Measurements from ENCODE around the gene SMIM22. TPM values are rescaled to one million over a fixed set of nuclear protein-coding genes. Genes with fewer than 3 reads are reported as not detected.
A peak's percentile ranks its signal among the peaks of the same experiment; 100 is the strongest.

SMIM22 gene
- total RNA-seq, 2 donors from 2014 or later, result not detected

DNA sequence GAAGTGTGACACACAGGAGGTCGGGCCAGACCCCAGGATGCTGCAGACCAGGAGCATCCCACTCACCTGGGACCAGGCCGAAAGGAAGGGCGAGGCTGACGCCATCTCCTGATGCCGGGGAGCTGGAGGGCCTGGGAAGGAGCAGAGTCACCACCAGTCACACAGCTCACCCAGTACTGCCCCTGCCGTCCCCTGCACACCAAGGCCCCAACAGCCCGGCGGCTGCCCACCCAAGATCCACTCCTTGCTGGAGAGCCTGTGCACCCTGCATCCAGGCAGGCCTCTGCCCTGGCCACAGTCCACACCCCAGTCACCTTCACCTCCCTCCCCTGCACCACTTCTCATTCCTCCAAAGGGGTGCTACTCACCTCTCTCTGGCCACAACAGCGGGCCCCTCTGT is 33.0 kb upstream of the SMIM22 start:
- no peak overlapping the region for H3K4me3 Mint-ChIP-seq
- H3K27me3 Mint-ChIP-seq (ENCODE audit: low read depth), result no peaks in the 10 kb centered on the region
- peaks cover 2 to 18% of the 10 kb centered on the region in 2 donors for H3K36me3 Mint-ChIP-seq (ENCODE audit: insufficient read depth in 2 of 2)
- H3K4me1 Mint-ChIP-seq (ENCODE audit: low read depth), result peaks cover 17% of the 10 kb centered on the region
- no peak for DNase-seq
- no peak for ATAC-seq (replicated peaks in 1 of 2)
- H3K9me3 Mint-ChIP-seq, result no peaks in the 10 kb centered on the region
- no peak overlapping the region for H3K27ac Mint-ChIP-seq

GRCh38 chr16:4763791-4764190 is 31.4 kb upstream of the SMIM22 start:
- Mint-ChIP-seq H3K9me3 (no peaks in the 10 kb centered on the region), H3K4me3 (no peak overlapping the region), H3K36me3 (ENCODE audit: insufficient read depth in 2 of 2) (peaks cover 2 to 11% of the 10 kb centered on the region in 2 donors), H3K27me3 (ENCODE audit: low read depth) (no peaks in the 10 kb centered on the region), H3K4me1 (ENCODE audit: low read depth) (peaks cover 32% of the 10 kb centered on the region), H3K27ac (no peak overlapping the region)
- DNase-seq (no peak), ATAC-seq (replicated peaks in 1 of 2) (no peak)

GRCh38 chr16:4765511-4766474 is 29.4 kb upstream of the SMIM22 start:
- no peak for ATAC-seq (replicated peaks in 1 of 2)
- H3K27ac Mint-ChIP-seq, result peak overlapping the region; percentile 83

DNA sequence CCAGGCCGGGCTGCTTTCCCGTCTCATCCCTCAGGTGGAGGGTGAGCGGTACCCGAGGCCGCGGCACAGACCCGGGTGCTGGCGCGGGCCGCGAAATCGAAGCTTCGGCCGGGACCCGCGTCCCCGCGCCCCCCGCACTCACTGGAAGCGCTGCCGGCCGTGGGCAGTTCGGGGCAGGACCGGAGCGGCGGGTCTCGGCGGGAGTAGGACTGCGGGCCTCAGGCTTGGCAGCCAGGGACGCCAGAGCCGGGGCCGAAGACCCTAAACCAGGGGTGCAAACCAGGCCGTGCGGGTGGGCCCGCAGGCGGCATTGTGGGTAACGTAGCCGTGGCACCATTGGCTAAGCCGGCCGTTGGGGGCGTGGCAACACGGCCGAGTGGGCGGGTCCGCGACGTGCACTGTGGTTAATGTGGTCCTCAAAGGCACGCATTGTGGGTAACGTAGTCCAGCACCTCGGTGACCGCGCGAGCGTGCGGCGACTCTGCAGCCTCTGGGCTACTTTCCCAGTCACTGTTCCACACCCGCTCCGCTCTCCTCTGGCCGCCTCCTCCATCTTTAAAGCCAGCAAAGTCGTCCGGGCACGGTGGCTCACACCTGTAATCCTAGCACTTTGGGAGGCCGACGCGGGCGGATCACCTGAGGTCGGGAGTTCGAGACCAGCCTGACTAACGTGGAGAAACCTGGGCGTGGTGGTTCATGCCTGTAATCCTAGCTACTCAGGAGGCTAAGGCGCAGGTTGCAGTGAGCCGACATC is 28.1 kb upstream of the SMIM22 start, which contains the start of gene ZNF500:
Gene ZNF500 (minus strand): TSS at position 288 of the 754 bp plus-strand sequence. CDS start 1,184 bp downstream, outside the sequence.
- peaks cover 31% of the 10 kb centered on the region for H3K4me1 Mint-ChIP-seq (ENCODE audit: low read depth)
- no peaks in the 10 kb centered on the region for H3K27me3 Mint-ChIP-seq (ENCODE audit: low read depth)
- no peaks in the 10 kb centered on the region for H3K36me3 Mint-ChIP-seq (ENCODE audit: insufficient read depth in 2 of 2)
- H3K9me3 Mint-ChIP-seq, result no peaks in the 10 kb centered on the region
- ATAC-seq (replicated peaks in 1 of 2) (peak; percentile 87 to 94), DNase-seq (peak; percentile 97 to 99)
- H3K4me3 Mint-ChIP-seq, result peak within 1 kb of the TSS; percentile 95 to 98
- H3K27ac Mint-ChIP-seq, result peak within 1 kb of the TSS; percentile 93

More at GRCh38 chr16:4765511-4766474, 29.4 kb upstream of the SMIM22 start:
- peaks cover 34% of the 10 kb centered on the region for H3K4me1 Mint-ChIP-seq (ENCODE audit: low read depth)
- H3K9me3 Mint-ChIP-seq, result no peaks in the 10 kb centered on the region
- H3K36me3 Mint-ChIP-seq (ENCODE audit: insufficient read depth in 2 of 2), result peaks cover 0 to 4% of the 10 kb centered on the region in 2 donors
- no peaks in the 10 kb centered on the region for H3K27me3 Mint-ChIP-seq (ENCODE audit: low read depth)
- no peak for DNase-seq
- peak overlapping the region; percentile 89 to 94 for H3K4me3 Mint-ChIP-seq

GRCh38 chr16:4767872-4768548 is 27.2 kb upstream of the SMIM22 start:
- DNase-seq (peak in 1 of 2 donors; percentile 18), ATAC-seq (replicated peaks in 1 of 2) (no peak)
- Mint-ChIP-seq H3K36me3 (ENCODE audit: insufficient read depth in 2 of 2) (no peaks in the 10 kb centered on the region), H3K27me3 (ENCODE audit: low read depth) (no peaks in the 10 kb centered on the region), H3K4me1 (ENCODE audit: low read depth) (peaks cover 31% of the 10 kb centered on the region), H3K27ac (peak overlapping the region; percentile 93), H3K4me3 (peak overlapping the region; percentile 95 to 98), H3K9me3 (no peaks in the 10 kb centered on the region)

DNA sequence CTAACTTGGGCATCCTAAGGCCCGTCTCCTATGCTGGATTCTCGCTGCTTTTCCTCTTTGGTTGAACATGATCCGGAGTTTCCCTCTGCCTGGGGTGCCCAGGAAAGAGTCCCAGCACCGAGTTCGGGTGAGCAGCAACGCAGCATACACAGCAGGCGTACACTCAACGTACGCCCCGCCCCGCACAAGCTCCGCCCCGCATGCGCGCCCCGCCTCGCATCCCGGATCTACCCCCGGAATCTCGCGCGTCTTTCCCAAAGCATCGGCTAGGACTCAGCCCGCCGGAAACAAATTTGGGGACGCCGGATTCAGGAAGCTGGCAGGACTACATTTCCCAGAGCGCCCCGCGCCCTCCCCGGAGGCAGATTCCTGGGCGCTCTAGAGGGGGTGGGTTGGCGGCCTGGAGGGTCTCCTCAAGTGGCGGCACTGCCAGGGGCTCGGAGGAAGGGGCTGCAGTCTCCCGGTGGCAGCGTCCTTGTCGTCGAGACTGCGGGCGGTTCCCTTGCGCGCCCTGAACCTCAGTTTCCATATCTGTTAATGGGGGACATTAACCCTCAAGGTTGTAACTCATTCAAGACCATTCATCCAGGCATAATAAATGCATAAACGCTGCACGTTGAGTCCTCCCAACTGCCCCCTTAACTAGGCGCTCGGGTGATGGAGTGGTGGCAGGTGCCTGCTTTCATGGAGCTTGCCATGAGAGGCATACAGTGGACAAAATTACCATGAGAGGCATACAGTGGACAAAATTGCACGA is 26.4 kb upstream of the SMIM22 start:
- Mint-ChIP-seq H3K27ac (peak overlapping the region; percentile 93), H3K4me3 (peak overlapping the region; percentile 95 to 98), H3K36me3 (ENCODE audit: insufficient read depth in 2 of 2) (no peaks in the 10 kb centered on the region), H3K27me3 (ENCODE audit: low read depth) (no peaks in the 10 kb centered on the region), H3K9me3 (no peaks in the 10 kb centered on the region), H3K4me1 (ENCODE audit: low read depth) (peaks cover 31% of the 10 kb centered on the region)
- ATAC-seq (replicated peaks in 1 of 2) (peak; percentile 75 to 79), DNase-seq (peak; percentile 87 to 90)

- peaks cover 31% of the 10 kb centered on the region for H3K4me1 Mint-ChIP-seq (ENCODE audit: low read depth)
- no peaks in the 10 kb centered on the region for H3K27me3 Mint-ChIP-seq (ENCODE audit: low read depth)
- peak overlapping the region in 1 of 2 donors; percentile 95 for H3K4me3 Mint-ChIP-seq
- H3K36me3 Mint-ChIP-seq (ENCODE audit: insufficient read depth in 2 of 2), result no peaks in the 10 kb centered on the region
- DNase-seq (no peak), ATAC-seq (replicated peaks in 1 of 2) (no peak)
- no peak overlapping the region for H3K27ac Mint-ChIP-seq
- H3K9me3 Mint-ChIP-seq, result no peaks in the 10 kb centered on the region
These were observed 25.9 kb upstream of the SMIM22 start for GRCh38 chr16:4769306-4769638.

DNA sequence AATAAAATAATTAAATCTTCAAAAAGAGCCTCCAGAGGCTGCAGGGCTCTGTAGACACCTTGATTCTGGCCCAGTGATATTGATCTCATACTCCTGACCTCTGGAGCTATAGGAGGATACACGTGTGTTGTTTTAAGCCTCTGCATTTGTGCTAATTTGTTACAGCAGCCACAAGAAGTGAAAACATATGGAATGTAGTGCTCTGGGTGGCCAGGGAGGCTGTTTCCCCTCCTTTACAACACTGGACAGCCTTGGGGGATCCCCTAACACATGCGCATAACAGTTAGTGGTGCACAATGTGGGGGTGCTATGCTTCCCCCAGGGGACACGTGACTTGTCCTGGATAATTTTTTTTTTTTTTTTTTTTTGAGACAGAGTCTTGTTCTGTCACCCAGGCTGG is 23.5 kb upstream of the SMIM22 start:
- Mint-ChIP-seq H3K27ac (no peak overlapping the region), H3K4me3 (no peak overlapping the region), H3K27me3 (ENCODE audit: low read depth) (no peaks in the 10 kb centered on the region), H3K9me3 (no peaks in the 10 kb centered on the region), H3K36me3 (ENCODE audit: insufficient read depth in 2 of 2) (no peaks in the 10 kb centered on the region), H3K4me1 (ENCODE audit: low read depth) (peaks cover 22% of the 10 kb centered on the region)
- DNase-seq, result no peak
- no peak for ATAC-seq (replicated peaks in 1 of 2)

- H3K36me3 Mint-ChIP-seq (ENCODE audit: insufficient read depth in 2 of 2), result no peaks in the 10 kb centered on the region
- no peak for ATAC-seq (replicated peaks in 1 of 2)
These were observed 22.8 kb upstream of the SMIM22 start for GRCh38 chr16:4772351-4772750.

DNA sequence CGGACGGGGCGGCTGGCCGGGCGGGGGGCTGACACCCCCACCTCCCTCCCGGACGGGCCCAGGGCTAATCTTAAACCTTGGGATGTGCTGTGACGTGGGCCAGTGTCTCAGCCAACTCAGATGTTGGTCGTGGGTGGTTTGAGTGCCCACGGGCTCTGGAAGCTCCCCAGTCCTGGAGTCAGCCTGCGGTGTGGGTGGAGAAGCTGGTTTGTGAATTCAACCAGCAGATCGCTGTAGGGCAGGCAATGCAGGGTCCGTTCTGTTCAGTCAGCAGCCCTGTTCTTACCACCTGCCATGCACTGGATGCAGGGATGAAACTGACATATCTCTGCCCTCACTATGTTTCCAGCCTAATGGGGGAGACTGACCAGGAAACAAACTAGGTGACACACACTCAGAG is 20.2 kb upstream of the SMIM22 start:
- no peaks in the 10 kb centered on the region for H3K27me3 Mint-ChIP-seq (ENCODE audit: low read depth)
- no peak for DNase-seq
- H3K4me3 Mint-ChIP-seq, result no peak overlapping the region
- no peaks in the 10 kb centered on the region for H3K36me3 Mint-ChIP-seq (ENCODE audit: insufficient read depth in 2 of 2)
- ATAC-seq (replicated peaks in 1 of 2), result no peak
- H3K9me3 Mint-ChIP-seq, result no peaks in the 10 kb centered on the region
- no peaks in the 10 kb centered on the region for H3K4me1 Mint-ChIP-seq (ENCODE audit: low read depth)
- H3K27ac Mint-ChIP-seq, result no peak overlapping the region

More at GRCh38 chr16:4772351-4772750, 22.8 kb upstream of the SMIM22 start:
- no peak overlapping the region for H3K27ac Mint-ChIP-seq
- DNase-seq, result no peak
- peaks cover 18% of the 10 kb centered on the region for H3K4me1 Mint-ChIP-seq (ENCODE audit: low read depth)
- no peaks in the 10 kb centered on the region for H3K9me3 Mint-ChIP-seq
- H3K27me3 Mint-ChIP-seq (ENCODE audit: low read depth), result no peaks in the 10 kb centered on the region
- H3K4me3 Mint-ChIP-seq, result no peak overlapping the region

DNA sequence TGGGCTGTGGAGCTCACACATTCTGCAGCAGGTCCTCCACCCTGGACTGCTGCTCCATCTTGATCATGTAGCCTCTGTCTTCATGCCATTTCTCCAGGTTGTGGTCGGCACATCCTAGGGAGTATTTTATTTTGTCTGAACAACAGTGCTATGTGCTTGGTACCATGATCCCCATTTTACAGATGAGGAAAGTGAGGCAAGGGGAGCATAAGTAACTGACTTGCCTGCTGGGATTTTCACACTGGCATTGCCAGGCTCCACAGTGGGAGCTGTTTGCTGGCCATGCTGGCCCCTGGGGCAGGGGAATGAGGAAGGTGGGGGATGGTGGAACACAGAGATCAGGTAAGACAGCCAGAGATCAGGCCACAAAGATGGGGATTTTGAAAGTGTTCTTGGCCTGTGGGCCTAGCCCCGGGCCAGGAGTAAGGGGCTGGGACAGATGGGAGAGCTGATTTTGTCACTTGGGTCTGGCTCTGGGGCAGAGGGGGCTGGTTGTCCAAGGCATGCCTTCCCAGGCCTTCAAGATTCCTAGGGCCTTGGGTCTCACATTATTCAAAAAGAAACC is 18.9 kb upstream of the SMIM22 start:
- Mint-ChIP-seq H3K27me3 (ENCODE audit: low read depth) (no peaks in the 10 kb centered on the region), H3K36me3 (ENCODE audit: insufficient read depth in 2 of 2) (no peaks in the 10 kb centered on the region), H3K4me3 (no peak overlapping the region), H3K4me1 (ENCODE audit: low read depth) (no peaks in the 10 kb centered on the region), H3K9me3 (no peaks in the 10 kb centered on the region), H3K27ac (no peak overlapping the region)
- no peak for DNase-seq
- ATAC-seq (replicated peaks in 1 of 2), result no peak
